Stimulated activated CD4-positive, alpha-beta T cell treated with anti-CD3 and anti-CD28 coated beads, Interleukin-1b, Interleukin-23, amount 100 ng/mL, for 1 hour (primary cell): ENCODE results near the gene ZFAND5.

Source experiments
- DNase-seq, 2 donors: peaks; one replicate each; pipeline ENCODE4 v3.0.0-alpha.2; 2020; ENCODE audit warnings: low read depth in 2 of 2

Gene ZFAND5

DNA sequence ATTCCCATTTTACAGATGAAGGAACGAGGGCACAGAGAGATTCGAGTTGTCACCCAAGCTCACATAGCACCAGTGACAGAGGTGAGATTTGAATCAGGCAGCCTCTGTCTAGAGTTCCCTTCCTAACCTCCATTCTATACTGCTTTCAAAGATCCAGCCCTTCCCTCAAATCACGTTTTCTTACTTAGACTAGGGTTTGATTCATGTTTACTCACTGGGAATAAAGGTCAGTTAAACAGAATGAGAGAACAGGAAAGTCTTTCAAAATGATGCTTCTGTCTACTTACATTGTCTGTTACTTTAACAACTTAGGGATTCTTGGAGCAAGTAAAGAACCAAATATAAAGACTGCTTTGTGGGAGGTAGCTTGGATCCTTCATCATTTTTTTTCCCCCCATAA is 40.0 kb downstream of the ZFAND5 start:
- no peak for DNase-seq

DNA sequence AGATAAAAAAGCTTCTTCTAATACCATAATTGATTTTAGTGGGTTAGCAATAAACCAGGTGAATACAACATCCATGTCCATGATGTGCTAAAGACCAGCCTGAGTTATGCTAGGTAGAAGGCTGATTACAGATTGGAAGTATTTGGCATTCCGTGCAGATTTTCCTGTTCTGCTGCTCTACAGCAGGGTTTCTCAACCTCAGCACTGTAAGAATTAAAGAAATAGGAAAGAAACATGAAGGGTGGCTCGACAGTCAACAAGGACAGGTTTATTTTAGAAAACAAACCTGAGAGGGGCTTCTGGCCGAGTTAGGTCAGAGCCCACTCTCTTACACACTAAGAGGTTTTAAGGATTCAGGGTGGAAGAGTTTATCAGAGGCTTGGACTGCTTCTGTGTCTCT is 42.3 kb downstream of the ZFAND5 start:
- DNase-seq = no peak

DNA sequence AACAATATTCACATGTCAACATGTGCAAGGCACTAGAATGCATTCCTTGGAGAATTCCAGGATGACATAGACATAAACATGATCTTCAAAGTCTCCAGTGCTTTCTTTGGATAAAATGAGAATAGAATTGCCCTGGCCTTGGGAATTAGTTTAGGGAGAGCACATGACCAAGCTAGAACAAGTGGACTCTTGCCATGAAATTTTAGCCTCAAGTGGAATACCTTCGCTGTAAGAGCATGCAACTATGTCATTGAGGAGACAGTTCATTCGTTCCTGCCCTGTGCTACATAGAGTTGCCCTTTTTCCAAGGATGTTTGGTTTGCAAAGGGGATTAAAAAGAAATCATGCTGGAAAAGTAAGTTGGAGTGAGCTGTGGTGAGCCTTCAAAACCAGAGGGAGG is 42.7 kb downstream of the ZFAND5 start:
- no peak for DNase-seq

- no peak for DNase-seq
Observed at GRCh38 chr9:72315510-72316311, 49.3 kb downstream of the ZFAND5 start.

DNA sequence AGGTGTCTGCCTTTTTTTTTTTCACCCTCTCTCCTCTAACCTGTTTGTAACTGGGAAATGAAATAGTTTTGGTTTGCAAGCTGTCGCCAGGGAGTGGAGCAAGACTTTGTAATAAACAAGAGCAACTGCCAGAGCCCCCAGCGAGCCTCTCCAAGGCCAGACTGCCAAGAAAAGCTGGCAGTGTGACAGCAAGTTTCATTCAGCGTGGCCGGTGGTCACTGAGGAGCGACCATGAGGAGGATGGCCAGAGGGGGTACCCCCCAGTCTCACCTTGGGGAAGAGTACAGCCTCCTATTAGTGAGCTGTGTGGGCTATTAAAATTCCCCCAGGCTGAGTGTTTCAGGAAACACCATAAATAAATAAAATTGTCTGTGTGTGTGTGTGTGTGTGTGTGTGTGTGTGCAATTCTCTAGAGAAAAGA is 49.9 kb downstream of the ZFAND5 start:
- no peak for DNase-seq

DNA sequence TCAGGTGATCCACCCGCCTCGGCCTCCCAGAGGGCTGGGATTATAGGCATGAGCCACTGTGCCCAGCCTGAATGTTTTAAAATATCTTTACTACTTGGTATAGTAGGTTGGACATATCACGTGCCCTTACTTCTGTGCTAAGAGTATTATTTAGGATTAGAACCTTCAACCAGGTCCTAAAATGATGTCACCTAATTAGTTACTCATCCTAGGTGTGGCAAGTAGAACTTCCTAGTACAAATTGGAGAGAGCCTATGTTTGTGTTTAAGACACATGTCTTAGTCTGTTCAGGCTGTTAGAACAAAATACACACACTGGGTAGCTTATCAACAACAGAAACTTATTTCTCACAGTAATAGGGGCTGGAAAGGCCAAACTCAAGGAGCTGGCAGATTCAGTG is 51.5 kb downstream of the ZFAND5 start:
- no peak for DNase-seq

DNA sequence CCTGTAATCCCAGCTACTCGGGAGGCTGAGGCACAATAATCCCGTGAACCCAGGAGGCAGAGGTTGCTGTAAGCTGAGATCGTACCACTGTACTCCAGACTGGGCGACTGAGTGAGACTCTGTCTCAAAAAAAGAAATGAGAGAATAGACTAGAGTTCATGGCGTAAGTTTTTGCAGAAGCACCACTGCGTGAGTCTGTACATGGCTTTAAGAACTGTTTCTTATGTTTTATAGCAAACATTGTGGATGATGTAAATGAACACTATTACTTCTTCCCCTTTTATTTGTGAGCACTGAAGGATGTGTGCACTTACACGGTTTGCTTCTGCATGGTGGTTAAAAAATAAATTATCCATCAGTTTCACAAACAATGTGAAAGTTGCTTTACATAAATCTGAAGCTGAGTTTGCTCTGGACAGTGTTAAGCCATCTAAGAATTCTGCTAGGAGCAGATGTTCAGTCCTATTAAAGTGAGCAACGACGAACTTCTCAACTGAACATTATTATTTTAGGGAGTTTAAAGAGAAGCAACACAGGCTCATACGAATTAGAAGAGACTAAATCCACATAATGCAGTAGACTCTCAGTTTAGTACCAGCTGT is 52.5 kb downstream of the ZFAND5 start:
- DNase-seq = no peak

DNA sequence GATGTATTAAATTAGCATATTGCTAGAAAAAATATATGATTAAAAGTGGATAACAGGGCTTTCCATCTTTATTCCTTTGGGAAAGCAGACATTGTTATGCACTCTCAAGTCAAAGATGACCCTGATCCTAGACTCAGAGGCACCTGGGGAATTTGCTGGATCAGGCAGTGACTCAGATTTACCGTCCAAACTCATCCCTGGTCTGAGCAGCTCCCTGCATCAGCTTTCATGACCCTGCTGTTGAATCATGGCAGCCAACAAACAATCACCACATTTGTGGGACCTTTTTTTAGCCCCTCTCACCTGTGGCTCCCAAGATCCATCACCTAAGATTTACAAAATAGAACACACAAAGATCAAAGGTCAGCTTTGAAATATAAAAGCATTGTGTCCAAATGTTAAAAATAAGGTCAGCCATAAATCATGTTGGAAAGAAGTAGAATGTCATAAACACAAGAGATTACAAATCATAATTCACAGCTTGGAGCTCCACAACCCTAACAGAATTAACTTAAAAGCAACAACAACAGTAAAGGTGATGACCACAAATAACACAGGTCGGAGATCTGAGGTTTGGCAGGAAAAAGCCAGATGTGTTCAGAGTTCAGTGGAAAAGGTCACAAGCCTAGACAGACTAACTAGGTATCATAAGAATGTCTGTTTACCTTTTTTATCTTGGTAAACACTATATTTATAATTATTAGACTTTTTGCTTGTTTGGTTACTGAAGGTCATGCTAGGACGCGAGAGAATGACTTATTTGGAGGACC is 55.5 kb downstream of the ZFAND5 start:
- no peak for DNase-seq

- no peak for DNase-seq
Observed at GRCh38 chr9:72306761-72307160, 58.2 kb downstream of the ZFAND5 start.

DNA sequence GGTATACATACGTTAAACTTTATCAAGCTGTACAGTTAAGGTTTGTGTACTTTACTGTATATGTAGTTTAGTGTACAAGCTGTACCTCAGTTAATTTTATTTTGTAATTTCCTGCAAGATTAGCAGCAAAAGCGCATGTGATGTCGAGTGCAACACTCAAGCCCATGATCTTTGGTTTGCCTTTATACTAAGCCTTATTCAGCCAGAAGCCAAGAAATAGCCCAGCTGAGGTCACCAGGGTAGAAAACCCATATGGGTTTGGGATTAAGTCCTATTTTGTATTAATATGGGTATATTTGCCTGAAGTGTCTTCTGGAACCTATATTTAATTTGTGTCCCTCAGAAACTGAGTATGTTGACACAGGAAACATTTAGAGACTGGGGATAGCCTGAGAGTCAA is 59.3 kb downstream of the ZFAND5 start:
- DNase-seq = no peak

DNA sequence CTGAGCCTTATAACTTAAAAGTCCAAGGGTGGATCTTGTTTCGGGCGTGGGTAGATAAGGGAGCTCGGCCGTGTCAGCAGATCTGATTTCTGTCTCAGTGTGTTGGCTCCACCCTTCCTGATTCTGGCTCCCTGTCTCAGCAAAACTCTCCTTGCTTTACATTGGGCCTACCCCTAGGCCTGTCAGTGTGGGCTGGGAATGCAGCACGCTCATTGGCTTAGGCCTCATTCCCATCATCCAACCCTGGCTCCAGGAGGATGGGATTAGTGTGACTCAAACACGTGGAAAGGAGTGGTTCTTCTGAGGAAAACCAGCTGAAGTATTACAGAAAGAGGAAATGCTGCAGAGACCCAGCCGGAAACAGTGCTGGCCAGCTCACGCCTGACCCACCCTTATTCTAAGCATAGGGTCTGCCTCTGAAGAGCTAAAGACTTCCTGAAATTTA is 59.9 kb downstream of the ZFAND5 start:
- no peak for DNase-seq

GRCh38 chr9:72304538-72304937 is 60.5 kb downstream of the ZFAND5 start:
- DNase-seq = no peak
